PC-9 (cell line): Measurements from ENCODE around the gene RGS3. TPM values are rescaled to one million over a fixed set of nuclear protein-coding genes. Genes with fewer than 3 reads are reported as not detected.

ENCODE experiments used
- BruUV-seq: library from RNA; stranded (reverse); fragments of 400-500 nt; replicated peaks from 2 replicates; lab custom pipeline; 2021; lab: Mats Ljungman, UMichigan
- CTCF ChIA-PET: fragments of 300-600 bp; sonication (Branson Sonifier 250); formaldehyde crosslinking; loops from one replicate; lab custom pipeline; 2022; ENCODE audit warnings: antibody characterized with exemption; lab: Charles Lee
- POLR2A ChIA-PET: fragments of 300-600 bp; sonication (Branson Sonifier 250); formaldehyde crosslinking; loops from one replicate; lab custom pipeline; 2022; ENCODE audit warnings: antibody characterized with exemption; ENCODE audit not compliant: unreplicated experiment; lab: Charles Lee
- DNase-seq, 2 experiments: peaks; one replicate each; pipeline versions ENCODE4 v3.0.0 to v3.0.0-alpha.2; 2015 to 2022; ENCODE audit warnings: mixed read lengths in 1 of 2
- H2AFZ ChIP-seq: fragments of 200-600 bp; sonication (generic); 2 replicates; pipeline ENCODE4 v1.8.1; 2017; ENCODE audit warnings: antibody characterized with exemption
- H3F3A ChIP-seq: fragments of 200-600 bp; sonication (generic); 2 replicates; pipeline ENCODE4 v1.8.1; 2017; ENCODE audit warnings: antibody characterized with exemption, mild to moderate bottlenecking, low read depth; ENCODE audit not compliant: insufficient read depth
- H3K27ac ChIP-seq: fragments of 200-600 bp; sonication (generic); 2 replicates; pipeline ENCODE4 v1.6.1; 2016; ENCODE audit warnings: mixed run types
- H3K27me3 ChIP-seq: fragments of 200-600 bp; sonication (generic); 2 replicates; pipeline ENCODE4 v1.6.1; 2016; ENCODE audit warnings: low read depth, mixed run types; ENCODE audit not compliant: insufficient read depth
- H3K36me3 ChIP-seq: fragments of 200-600 bp; sonication (generic); 2 replicates; pipeline ENCODE4 v1.6.1; 2016; ENCODE audit warnings: low read depth, mixed run types
- H3K4me1 ChIP-seq: fragments of 200-600 bp; sonication (generic); replicated peaks from 2 replicates; pipeline ENCODE4 v1.6.1; 2016; ENCODE audit warnings: mixed run types; ENCODE audit not compliant: insufficient read depth
- H3K4me2 ChIP-seq: fragments of 200-600 bp; sonication (generic); 2 replicates; pipeline ENCODE4 v1.6.1; 2017; ENCODE audit warnings: mixed run types
- H3K4me3 ChIP-seq: fragments of 200-600 bp; sonication (generic); 2 replicates; pipeline ENCODE4 v1.6.1; 2016; ENCODE audit warnings: mixed run types
- H3K79me2 ChIP-seq: fragments of 200-600 bp; sonication (generic); 2 replicates; pipeline ENCODE4 v1.6.1; 2017; ENCODE audit warnings: low read depth, mixed run types
- H3K9me2 ChIP-seq: fragments of 200-600 bp; sonication (generic); 2 replicates; pipeline ENCODE4 v1.8.1; 2017; ENCODE audit warnings: mild to moderate bottlenecking; ENCODE audit not compliant: insufficient read depth
- H3K9me3 ChIP-seq: fragments of 200-600 bp; sonication (generic); 2 replicates; pipeline ENCODE4 v1.8.1; 2016; ENCODE audit warnings: low read depth; ENCODE audit not compliant: insufficient read depth
- H4K20me1 ChIP-seq: fragments of 200-600 bp; sonication (generic); 2 replicates; pipeline ENCODE4 v1.8.1; 2017; ENCODE audit not compliant: insufficient read depth
- EZH2 ChIP-seq: fragments of 200-600 bp; sonication (generic); IDR thresholded peaks from 2 replicates; pipeline ENCODE4 v1.8.0; 2017; ENCODE audit warnings: antibody characterized with exemption, low read depth
- intact Hi-C: fragments of 100-400 bp; cut with micrococcal nuclease; formaldehyde crosslinking; loops from one replicate; pipeline ENCODE4 v1.10.0; 2022; ENCODE audit not compliant: unreplicated experiment
- total RNA-seq: library from RNA; stranded (reverse); gene quantifications from 2 replicates; pipeline ENCODE4 v1.2.3, GENCODE V29; 2021
- TF ChIP-seq, protein P1 (sequence below): fragments of 200-600 bp; sonication (generic); conservative IDR thresholded peaks from 2 replicates; pipeline ENCODE4 v1.6.1; 2017; ENCODE audit warnings: mixed run types, antibody characterized with exemption, mild to moderate bottlenecking, moderate library complexity

Gene RGS3
- total RNA-seq, 1 experiment from 2014 or later = 75.8 TPM

DNA sequence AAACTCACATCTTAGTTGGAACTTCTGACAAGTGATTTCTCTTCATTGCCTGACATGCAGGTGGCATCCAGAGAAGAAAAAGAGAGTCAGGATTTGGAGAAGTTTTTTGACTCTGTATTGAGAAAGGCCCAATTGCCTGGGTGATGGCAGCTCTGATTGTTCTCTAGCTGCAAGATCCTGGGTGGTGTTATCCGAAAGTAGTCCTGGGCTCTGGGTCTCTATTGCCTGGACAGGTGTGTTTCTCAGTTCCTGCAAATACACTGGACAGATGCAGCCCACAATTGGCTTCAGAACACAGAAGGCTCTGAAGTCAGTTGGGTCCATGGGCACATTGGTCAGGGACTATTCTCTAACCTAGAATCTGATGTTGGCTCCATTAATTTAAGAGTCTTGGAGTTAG lies 67.4 kb downstream of the RGS3 start:
- Histone ChIP-seq H3K4me2 (no peak overlapping the region), H4K20me1 (no peaks in the 10 kb centered on the region; the same call in 1 of the 2 replicates), H3K36me3 (no peaks in the 10 kb centered on the region), H3K27ac (no peak overlapping the region), H3K9me3 (no peaks in the 10 kb centered on the region), H2AFZ (no peak overlapping the region), H3K79me2 (no peaks in the 10 kb centered on the region), H3F3A (no peaks in the 10 kb centered on the region), H3K9me2 (no peaks in the 10 kb centered on the region), H3K4me3 (no peak overlapping the region), H3K4me1 (no peaks in the 10 kb centered on the region), H3K27me3 (no peaks in the 10 kb centered on the region)
- intact Hi-C loops = no loop called here
- no peak for TF ChIP-seq EZH2
- TF ChIP-seq, protein P1, sequence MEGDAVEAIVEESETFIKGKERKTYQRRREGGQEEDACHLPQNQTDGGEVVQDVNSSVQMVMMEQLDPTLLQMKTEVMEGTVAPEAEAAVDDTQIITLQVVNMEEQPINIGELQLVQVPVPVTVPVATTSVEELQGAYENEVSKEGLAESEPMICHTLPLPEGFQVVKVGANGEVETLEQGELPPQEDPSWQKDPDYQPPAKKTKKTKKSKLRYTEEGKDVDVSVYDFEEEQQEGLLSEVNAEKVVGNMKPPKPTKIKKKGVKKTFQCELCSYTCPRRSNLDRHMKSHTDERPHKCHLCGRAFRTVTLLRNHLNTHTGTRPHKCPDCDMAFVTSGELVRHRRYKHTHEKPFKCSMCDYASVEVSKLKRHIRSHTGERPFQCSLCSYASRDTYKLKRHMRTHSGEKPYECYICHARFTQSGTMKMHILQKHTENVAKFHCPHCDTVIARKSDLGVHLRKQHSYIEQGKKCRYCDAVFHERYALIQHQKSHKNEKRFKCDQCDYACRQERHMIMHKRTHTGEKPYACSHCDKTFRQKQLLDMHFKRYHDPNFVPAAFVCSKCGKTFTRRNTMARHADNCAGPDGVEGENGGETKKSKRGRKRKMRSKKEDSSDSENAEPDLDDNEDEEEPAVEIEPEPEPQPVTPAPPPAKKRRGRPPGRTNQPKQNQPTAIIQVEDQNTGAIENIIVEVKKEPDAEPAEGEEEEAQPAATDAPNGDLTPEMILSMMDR = no peak
- BruUV-seq = no TSS peak
- POLR2A ChIA-PET = interaction anchor here (0.5 kb wide), 1 partner anchor 70 kb away, joined by 5 read pairs; no protein-coding TSS in a partner anchor
- peak in 1 of 2 experiments; percentile 5 for DNase-seq
- CTCF ChIA-PET = no interaction called here

DNA sequence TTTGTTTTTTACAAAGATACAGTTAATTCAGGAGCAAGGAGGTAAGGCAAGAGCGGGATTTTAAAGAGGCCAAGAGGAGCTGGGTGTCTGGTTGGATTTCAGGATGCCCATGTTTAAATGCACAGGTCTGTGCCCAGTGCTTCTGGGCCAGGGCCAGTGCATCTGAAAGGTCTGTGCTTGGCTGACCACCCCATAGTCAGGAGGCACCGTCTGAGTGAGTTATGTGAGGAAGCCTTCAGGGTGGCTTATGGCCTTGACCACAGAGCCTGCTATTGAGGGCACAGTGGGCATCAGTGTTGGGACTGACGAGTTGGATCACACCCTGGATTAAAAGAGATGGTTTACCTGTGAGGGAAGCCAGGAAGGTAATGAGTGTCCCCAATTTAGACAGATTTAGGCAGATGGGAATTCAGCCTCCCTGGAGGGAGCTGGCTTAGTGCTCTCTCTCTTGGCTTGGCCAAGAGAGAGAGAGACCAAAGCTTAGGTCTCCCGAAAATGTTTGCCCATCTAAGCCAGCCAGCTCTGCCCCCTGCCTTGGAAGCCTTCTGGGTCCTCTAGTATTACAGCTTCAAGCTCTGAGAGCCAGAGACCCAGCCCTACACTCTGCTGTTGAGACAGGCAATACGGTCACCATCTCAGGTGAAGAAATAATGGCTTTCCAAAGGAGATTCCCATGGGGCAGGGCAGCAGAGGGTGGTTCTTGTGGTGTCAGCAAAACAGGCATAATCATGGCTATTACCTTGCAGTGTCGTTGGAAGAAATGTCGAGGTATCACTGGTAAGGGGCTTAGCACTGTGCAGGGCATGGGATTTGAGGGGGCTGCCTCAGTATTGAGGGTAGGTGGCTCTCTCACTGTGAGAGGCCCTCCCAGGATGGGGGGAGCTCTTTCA lies 68.6 kb downstream of the RGS3 start:
- ChIA-PET CTCF (no interaction called here), POLR2A (no interaction called here)
- no peaks in the 10 kb centered on the region for H3K36me3 ChIP-seq
- TF ChIP-seq EZH2 = no peak
- TF ChIP-seq, protein P1 = no peak
- no peaks in the 10 kb centered on the region; the same call in 1 of the 2 replicates for H4K20me1 ChIP-seq
- no peak overlapping the region for H3K27ac ChIP-seq
- no peak overlapping the region for H3K4me2 ChIP-seq
- H3K79me2 ChIP-seq = no peaks in the 10 kb centered on the region
- no TSS peak for BruUV-seq
- H3K9me3 ChIP-seq = no peaks in the 10 kb centered on the region
- DNase-seq = peak in 1 of 2 experiments; percentile 25
- H3K27me3 ChIP-seq = no peaks in the 10 kb centered on the region
- H3K9me2 ChIP-seq = no peaks in the 10 kb centered on the region
- no peak overlapping the region for H2AFZ ChIP-seq
- H3F3A ChIP-seq = no peaks in the 10 kb centered on the region
- H3K4me1 ChIP-seq = no peaks in the 10 kb centered on the region
- intact Hi-C loops = no loop called here
- H3K4me3 ChIP-seq = no peak overlapping the region

DNA sequence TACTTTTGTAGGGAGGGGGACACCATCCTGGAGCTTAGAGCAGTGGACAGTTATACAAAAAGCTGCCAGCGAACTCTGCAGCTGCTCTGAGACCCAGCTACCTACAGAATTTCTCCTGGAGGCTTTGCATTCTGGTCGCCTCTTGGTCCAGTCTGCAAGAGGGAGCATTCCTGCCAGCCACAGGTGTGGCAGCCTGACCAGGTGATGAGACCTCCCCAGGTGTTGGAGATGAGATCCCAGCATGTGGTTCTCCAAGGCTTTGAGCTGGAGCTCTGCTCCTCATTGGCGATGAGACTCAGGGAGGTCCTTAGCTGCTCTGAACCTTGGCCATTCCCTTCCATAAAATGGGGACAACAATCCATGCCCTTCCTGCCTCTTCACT lies 69.3 kb downstream of the RGS3 start:
- no peaks in the 10 kb centered on the region for H3K27me3 ChIP-seq
- CTCF ChIA-PET = no interaction called here
- no peaks in the 10 kb centered on the region; the same call in 1 of the 2 replicates for H4K20me1 ChIP-seq
- H3K4me2 ChIP-seq = no peak overlapping the region
- H3K4me1 ChIP-seq = no peaks in the 10 kb centered on the region
- H3K4me3 ChIP-seq = no peak overlapping the region
- H3K36me3 ChIP-seq = no peaks in the 10 kb centered on the region
- H3K9me2 ChIP-seq = no peaks in the 10 kb centered on the region
- H2AFZ ChIP-seq = no peak overlapping the region
- BruUV-seq = no TSS peak
- H3K9me3 ChIP-seq = no peaks in the 10 kb centered on the region
- H3K79me2 ChIP-seq = no peaks in the 10 kb centered on the region
- TF ChIP-seq EZH2 = no peak
- TF ChIP-seq, protein P1 = no peak
- POLR2A ChIA-PET = no interaction called here
- H3K27ac ChIP-seq = no peak overlapping the region
- H3F3A ChIP-seq = no peaks in the 10 kb centered on the region
- peak in 1 of 2 experiments; percentile 17 for DNase-seq
- intact Hi-C loops = no loop called here
